RWPE2 (cell line): ENCODE measurements around the gene ALDH1A3.

Experiments
- ATAC-seq: fragments of 200-7000 bp; cut with Tn5 transposase; 3 replicates; pipeline ENCODE4 v1.9.1; 2021; ENCODE audit warnings: low read depth
- DNase-seq: peaks from one replicate; pipeline ENCODE4 v3.0.0-alpha.2; 2020; ENCODE audit warnings: low spot score
- H3K27ac ChIP-seq: fragments of 450-650 bp; 2 replicates; pipeline ENCODE4 v1.5.1; 2017; ENCODE audit warnings: mild to moderate bottlenecking; ENCODE audit not compliant: poor library complexity, severe bottlenecking
- H3K27me3 ChIP-seq: fragments of 250-450 bp; sonication (Bioruptor Pico); 2 replicates; pipeline ENCODE4 v1.5.1; 2021; ENCODE audit warnings: mild to moderate bottlenecking, moderate library complexity; ENCODE audit not compliant: insufficient read depth, poor library complexity, severe bottlenecking
- H3K36me3 ChIP-seq: fragments of 250-450 bp; sonication (Bioruptor Pico); 2 replicates; pipeline ENCODE4 v1.5.1; 2020; ENCODE audit warnings: low read depth, mild to moderate bottlenecking, moderate library complexity
- H3K4me1 ChIP-seq: fragments of 250-450 bp; sonication (Bioruptor Pico); 2 replicates; pipeline ENCODE4 v1.5.1; 2021; ENCODE audit warnings: mild to moderate bottlenecking, moderate library complexity; ENCODE audit not compliant: insufficient read depth, poor library complexity, severe bottlenecking
- H3K4me3 ChIP-seq: fragments of 250-450 bp; sonication (Bioruptor Pico); 2 replicates; pipeline ENCODE4 v1.5.1; 2021; ENCODE audit warnings: mild to moderate bottlenecking, moderate library complexity; ENCODE audit not compliant: severe bottlenecking
- H3K9me3 ChIP-seq: fragments of 250-450 bp; sonication (Bioruptor Pico); 2 replicates; pipeline ENCODE4 v1.5.1; 2021; ENCODE audit warnings: mild to moderate bottlenecking, moderate library complexity; ENCODE audit not compliant: severe bottlenecking
- CTCF ChIP-seq: fragments of 450-650 bp; IDR thresholded peaks from one replicate; pipeline ENCODE4 v1.5.1; 2017; ENCODE audit warnings: mild to moderate bottlenecking, moderate library complexity; ENCODE audit not compliant: poor library complexity, severe bottlenecking

ALDH1A3 gene

GRCh38 chr15:100869151-100869999 lies 10.3 kb upstream of the ALDH1A3 start:
- ATAC-seq, result no peak
- Histone ChIP-seq H3K4me3 (no peak overlapping the region), H3K9me3 (no peaks in the 10 kb centered on the region), H3K4me1 (no peaks in the 10 kb centered on the region), H3K27me3 (no peaks in the 10 kb centered on the region), H3K36me3 (no peaks in the 10 kb centered on the region), H3K27ac (no peak overlapping the region)
- peak; percentile 60 for TF ChIP-seq CTCF
- no peak for DNase-seq

GRCh38 chr15:100873029-100873677 lies 6.5 kb upstream of the ALDH1A3 start:
- ATAC-seq, result peak; percentile 64
- H3K27ac ChIP-seq, result no peak overlapping the region
- peaks cover 9% of the 10 kb centered on the region for H3K4me1 ChIP-seq
- peak; percentile 57 for DNase-seq
- peak; percentile 99 for TF ChIP-seq CTCF
- H3K27me3 ChIP-seq, result no peaks in the 10 kb centered on the region
- H3K4me3 ChIP-seq, result no peak overlapping the region
- H3K36me3 ChIP-seq, result no peaks in the 10 kb centered on the region
- H3K9me3 ChIP-seq, result no peaks in the 10 kb centered on the region

GRCh38 chr15:100875495-100875894 lies 4.1 kb upstream of the ALDH1A3 start:
- Histone ChIP-seq H3K27me3 (no peaks in the 10 kb centered on the region), H3K9me3 (no peaks in the 10 kb centered on the region), H3K27ac (no peak overlapping the region), H3K4me3 (no peak overlapping the region), H3K36me3 (no peaks in the 10 kb centered on the region; the same call in 1 of the 2 replicates), H3K4me1 (peaks cover 15% of the 10 kb centered on the region)
- TF ChIP-seq CTCF, result no peak
- ATAC-seq (no peak), DNase-seq (no peak)

GRCh38 chr15:100875976-100876375 lies 3.7 kb upstream of the ALDH1A3 start:
- peaks cover 4% of the 10 kb centered on the region for H3K36me3 ChIP-seq
- no peak overlapping the region for H3K4me3 ChIP-seq
- no peaks in the 10 kb centered on the region for H3K27me3 ChIP-seq
- no peak for DNase-seq
- H3K4me1 ChIP-seq, result peaks cover 15% of the 10 kb centered on the region
- no peak for ATAC-seq
- no peak for TF ChIP-seq CTCF
- no peak overlapping the region for H3K27ac ChIP-seq
- H3K9me3 ChIP-seq, result no peaks in the 10 kb centered on the region
